NCI-H1092 treated with DMSO at 0.1 percent for 48 hours (cell line): ENCODE data around the gene ANKS1A.
A peak's percentile ranks its signal among the peaks of the same experiment; 100 is the strongest.
"Not testable (repeated sequence)": the region's sequence is repeated elsewhere in the genome, so short reads cannot be mapped to it uniquely, and the experiment has no call there.

Source experiments
- DNase-seq: peaks from one replicate; lab custom pipeline; 2025; lab: John Stamatoyannopoulos, UW

The ANKS1A gene

DNA sequence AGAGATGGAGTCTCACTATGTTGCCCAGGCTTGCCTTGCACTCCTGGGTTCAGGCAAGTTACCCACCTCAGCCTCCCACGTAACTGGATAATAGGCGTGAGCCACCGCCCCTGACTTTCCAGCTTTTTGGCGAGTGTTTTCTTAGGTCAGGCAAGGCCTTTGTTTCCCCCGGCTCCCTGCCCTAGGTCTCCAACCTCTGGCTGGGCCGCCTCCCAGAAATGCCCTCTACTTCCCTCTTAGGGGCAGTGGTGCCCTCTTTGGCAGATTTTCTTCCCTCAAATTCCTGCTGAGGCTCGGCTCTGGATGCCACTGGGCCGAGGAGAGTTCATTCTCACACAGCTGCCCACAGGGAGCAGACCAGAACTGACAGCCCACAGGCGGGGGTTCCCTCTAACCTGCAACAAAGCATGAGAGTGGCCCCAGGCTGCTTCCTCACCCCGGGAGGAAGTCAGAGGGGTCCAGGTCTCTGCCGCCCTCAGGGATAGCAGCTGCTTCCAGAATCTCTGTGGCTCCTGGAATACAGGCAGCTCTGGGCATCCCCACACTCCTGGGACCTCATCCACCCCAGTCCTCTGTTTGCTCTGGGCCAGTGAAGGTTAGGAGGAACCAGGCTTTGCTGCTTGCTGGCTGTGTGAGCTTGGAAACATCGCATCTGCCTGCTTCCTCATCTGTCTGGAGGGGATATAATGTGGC lies 195.6 kb downstream of the ANKS1A start:
- no peak for DNase-seq

DNA sequence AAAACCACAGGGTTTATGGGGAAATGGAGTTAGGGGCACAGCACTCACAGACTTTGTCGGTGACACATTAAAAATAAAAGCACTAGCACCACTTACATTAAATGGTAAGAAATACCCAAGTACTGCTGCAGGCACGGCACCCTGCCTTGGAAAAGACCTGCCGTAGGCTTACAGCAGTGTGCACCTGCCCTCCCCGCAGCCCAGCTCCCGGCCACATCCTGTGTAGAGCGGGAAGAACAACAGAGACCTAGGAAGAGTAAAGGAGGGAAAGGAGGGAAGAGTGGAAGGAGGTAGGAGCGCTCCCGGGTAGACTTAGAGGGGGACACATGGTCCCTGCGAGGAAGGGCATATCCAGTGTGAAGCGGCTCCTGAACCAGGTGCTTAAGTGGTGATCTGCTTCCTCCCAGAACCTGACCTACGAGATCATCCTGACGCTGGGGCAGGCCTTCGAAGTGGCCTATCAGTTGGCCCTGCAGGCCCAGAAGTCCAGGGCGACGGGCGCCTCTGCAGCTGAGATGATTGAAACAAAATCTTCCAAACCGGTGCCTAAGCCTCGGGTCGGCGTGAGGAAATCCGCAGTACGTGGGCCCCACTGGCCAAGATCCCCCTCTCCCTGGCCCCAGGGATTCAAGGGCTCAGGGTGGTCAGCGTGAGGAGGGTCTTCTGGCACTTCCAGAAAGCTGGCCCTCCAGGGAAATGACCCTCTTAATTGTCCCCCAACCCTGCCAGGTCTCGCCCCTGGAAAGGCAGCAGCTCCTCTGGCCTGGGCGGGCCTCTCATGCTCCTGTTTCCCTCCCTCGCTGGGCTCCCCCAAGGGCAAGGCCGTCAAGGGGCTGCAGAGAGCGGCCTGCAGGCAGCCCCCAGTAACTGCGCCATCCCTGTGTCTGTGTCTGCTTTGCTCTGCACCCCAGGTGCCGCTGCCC lies 196.6 kb downstream of the ANKS1A start:
- DNase-seq: no peak

DNA sequence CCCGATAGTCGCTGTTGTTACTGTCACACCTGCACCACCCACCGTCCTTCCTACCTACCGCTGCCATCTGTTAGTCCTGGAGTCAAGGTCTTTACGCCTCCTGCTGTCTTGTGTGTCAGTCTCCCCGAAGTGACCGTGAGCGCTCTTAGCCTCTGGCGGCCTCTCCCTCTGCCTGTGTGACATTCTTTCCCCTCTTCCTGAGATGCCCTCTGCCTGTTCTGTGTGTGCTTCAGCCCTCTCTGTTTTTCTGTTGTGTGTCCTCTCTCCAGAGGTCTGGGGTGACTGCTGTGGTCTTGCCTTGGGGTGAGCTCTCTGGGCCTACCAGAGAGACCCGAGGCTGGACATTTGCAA lies 197.2 kb downstream of the ANKS1A start:
- no peak for DNase-seq

DNA sequence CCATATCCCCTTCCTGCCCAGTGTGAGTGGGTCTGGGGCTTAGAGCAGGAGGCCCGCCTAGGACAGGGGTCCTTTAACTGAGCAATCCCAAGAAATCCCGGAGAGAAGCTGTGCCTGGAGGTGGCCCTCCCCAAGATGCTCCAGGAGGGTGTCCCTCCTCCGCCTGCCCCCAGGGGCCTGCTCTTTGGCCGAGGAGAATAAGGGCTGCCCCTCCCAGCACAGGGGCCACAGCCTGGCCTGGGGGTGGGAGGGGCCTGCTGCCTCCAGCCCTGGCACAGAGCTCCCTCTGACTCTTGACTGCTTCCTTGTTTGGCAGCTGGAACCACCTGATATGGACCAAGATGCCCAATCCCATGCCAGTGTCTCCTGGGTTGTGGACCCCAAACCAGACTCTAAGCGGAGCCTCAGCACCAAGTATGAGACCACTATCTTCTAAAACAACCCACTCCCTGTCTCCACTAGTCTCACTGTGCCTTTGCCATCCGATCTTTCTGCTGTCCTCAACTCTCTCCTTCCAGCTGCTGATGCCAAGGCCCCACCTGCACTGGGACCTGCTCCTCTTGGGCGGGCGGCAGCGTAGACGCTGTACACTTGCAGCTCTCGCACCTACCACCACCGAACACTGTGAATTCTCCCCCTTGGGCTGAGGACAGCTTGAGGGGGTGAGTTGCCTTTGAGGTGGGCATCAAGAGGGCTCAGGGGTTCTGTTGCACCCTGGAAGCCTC lies 197.7 kb downstream of the ANKS1A start:
- no peak for DNase-seq

DNA sequence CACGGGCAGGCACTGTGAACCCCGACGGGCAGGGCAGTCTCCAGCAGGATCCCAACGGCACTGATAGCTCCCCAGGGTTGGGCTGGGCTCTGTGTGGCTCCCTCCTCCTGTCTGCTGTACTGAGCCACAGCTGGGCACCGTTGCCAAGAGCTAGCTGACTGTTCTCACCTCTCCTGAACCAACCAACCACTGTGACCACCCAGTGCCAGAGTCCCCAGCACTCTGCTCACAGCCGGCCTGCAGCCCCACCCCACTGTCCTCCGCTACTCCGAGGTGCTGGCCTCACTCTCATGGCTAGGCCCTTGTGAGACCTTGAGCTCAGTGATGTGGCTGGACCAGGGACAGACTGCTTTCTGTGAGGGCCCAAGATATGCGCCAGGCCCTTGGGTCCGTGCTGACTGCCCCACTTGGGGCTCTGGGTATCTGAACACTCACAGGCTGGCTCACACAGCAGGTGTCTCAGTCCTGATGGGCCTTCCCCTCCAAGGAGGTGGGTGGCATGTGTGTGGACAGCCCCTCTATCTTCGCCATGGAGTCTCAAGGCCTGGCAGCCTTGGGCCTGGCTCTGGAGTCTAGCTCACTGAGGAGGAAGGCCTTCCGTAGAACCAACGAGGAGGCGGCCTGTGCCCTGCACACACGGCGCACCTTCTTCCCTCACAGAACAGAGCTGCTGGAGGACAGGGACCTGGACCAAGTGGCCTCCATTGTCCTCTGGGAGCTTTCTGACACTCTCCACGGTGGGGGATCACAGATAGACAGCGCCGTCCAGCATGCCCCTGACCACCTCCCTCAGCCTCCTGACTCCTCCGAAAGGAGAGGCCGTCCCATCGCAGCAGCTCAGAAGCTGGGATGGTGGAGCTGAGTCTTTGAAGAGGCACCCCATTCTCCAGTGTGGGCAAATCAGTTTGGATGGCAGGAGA lies 198.6 kb downstream of the ANKS1A start:
- DNase-seq: no peak

DNA sequence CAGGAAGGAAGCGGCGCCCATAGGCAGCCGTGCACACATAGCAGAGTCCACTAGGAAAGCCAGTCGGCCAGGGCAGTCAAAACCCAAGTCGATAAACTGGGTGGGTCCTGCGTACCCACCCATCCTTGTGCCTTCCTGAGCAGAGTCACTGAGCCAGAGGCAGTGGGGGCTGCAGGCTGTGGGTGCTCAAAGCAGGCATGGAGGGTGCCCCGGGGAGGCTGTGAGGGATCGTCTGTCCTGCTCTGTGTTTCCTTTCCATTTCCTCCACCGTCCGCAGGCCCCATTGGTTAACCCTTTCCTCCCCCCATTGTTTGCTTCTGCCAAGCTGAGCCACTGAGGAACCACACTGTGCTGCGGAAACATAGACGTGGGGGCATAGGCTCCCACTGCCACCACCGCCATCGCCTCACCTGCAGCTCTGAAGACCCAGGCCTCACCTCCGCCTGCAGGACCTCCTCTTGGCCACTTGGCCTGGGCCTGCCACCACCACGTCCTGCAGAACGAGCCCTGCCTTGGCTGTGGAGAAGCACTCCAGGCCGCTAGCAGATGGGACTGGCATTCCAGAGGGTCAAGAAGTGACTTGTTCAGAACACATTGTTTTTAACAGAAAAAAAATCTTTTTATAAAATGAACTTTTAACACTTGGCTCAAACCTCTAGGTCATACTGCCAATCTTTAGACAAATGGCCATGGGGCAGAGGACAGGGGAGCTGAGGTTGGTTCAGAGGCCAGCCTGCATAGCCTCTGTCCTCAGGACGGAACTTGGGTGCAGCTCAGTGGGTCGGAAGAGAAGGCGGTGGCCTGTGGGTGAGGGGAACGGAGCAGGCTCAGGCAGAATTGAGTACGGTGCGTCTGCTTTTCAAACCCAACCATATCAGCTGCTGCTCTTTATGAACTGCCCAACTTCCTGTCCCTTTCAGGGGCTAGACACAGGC lies 199.5 kb downstream of the ANKS1A start:
- DNase-seq: no peak

DNA sequence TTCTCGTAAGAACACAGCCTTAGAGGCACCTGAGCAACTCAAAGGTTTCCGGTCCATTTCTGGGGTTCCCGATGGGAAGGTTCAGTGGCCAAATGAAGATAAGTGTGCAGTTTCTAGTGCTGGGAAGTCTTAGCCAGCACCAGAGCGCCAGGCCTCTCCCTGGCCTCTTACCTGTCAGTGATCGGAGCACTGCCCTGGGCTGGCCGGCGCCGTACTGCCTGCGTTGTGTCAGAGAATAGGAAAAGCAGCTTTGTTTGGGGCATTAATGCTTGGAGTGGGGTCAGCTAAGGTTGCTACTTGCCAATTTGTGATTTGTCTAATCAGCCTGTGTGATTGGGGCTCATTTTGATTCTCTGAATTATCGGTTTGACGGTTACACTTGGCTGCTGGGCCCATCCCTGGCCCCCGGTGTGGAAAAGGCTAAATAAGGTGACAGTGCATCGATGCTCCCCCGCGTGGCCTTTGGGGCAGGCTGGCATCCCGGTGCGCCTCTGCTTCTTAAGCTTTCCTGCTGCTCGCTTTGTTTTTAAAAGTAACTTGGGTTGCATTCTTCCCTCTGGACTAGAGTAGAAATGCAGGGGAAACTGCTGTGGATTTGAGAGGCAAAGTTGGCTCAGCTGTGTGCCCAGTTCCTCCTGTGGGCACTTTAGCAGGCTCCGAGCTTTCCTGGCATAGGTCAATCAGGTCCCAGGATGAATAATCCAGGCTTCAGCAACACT lies 200.3 kb downstream of the ANKS1A start:
- no peak for DNase-seq

DNA sequence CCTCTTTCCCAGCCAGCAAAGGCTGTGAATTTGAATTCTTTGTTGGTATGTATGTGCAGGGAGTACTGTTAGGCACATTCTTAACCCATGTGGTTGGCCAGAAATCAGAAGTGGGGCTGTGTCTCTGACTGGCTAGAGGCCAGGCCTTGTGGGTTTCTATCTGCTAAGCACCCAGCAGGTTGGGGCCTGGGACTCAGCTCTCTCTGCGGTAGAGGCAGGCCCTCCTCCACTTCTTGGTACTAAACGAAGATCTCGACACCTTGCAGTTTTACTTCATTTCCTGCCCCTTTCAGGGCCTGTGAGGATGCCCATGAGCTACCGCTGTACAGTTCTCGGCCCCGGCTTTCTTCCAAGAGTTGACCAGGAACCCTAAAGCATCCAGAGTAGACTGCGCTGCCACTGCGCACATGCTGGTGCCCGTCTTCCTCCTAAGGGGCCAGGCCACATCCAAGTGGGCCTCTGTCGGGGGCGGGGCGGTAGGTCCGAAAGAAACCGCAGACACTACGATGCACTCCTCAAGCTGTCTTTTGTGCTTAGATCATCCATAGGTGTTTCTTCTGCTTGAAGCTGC lies 201.0 kb downstream of the ANKS1A start:
- DNase-seq: no peak

DNA sequence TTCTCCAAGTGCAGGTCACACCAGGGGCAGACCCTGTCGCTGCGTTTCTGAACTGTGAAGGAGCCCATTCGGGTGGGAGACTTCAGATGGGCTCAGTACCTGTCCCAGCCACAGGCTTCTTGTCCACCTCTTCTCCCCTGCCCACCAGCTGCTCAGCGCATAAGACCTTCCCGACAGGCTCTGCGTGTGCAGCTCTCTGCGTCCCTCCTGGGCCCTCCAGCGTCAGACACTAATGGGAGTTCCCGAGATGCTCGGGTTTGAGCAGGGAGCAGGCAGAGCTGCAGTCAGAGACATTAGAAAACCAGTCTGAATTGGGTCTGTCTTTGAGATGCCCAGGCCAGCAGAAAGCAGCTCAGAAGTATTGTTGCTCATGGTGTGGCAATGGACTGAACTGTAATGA lies 201.7 kb downstream of the ANKS1A start:
- no peak for DNase-seq

DNA sequence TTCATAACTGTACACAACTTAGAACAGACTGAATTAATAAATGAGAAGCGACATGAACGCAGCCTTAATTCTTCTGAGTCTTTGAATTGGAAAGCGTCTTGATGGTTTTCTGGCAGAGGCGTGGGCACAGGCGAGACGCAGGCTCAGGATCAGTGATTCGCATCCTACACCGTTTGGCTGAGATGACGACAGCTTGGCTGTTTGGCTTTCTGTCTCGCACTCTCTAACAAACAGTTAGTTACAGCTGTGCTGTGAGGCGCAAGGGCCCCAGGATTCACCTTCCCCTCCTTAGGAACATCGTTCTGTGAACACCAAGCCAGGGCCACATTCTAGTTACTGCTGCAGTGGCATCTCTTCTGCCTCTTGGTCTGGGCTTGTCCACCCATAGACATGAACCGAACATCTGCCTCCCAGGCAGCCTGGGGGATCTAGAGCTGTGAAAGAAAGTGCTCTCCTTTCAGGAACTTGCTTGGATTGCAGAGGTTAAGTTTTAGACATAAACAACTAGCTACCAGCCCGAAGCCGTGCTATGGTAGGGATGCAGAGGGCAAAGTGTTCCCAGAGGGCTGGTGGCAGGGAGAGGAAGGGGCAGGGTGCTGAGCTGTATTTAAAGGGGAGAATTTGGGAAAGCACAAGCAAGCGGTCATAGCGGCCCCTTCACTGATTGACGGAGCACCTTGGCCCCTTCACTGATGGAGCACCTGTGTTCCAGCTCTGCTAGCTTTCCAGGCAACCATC lies 202.5 kb downstream of the ANKS1A start:
- DNase-seq: no peak

DNA sequence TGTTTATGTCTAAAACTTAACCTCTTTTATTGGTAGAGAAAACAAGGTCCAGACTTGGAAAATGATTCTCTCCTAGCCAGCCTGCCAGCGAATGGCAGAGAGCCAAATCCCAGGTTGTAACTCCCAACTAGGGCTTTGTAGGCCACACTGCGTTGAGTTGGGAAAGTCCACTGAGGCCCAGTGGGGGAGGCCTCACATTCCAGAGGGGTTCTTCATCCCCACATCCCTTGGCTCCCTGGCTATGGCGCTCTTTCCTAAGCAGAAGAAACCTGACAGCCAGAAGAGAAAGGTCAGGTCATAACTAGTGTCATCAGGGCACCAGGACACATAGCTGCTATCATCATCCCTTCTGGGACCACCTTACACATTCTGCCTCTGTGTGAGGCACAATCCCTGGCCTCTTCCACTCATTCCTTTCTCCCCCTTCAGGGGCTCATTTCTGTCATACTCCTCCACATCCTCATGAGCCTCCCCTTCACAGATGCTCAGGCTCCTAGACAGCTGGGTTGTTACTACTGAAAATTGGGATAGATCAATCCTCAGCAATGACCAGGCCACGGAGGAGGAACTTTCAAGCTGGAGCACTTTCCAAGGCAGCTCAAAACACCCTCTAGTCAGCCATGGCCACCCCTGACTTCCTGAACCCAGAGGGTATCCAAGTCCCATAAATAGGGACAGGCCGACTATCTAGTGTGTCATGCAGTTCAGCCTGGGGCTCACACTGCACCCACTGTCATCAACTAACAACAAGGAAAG lies 203.5 kb downstream of the ANKS1A start:
- no peak for DNase-seq

DNA sequence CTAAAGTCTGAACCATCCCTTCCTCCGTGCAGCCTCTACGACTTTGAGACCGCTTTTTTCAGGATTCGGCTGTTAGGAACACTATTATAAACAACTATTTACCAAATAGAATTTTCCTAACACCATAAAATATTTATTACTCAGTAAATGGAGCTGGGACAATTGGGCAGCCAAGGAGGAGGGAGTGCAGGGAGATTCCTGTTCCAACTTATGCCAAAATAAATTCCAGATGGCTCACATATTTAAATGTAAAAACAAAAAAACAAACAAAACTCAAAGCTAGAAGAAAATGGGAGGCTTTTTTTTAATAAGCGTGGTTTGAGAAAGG lies 204.0 kb downstream of the ANKS1A start:
- DNase-seq: no peak

DNA sequence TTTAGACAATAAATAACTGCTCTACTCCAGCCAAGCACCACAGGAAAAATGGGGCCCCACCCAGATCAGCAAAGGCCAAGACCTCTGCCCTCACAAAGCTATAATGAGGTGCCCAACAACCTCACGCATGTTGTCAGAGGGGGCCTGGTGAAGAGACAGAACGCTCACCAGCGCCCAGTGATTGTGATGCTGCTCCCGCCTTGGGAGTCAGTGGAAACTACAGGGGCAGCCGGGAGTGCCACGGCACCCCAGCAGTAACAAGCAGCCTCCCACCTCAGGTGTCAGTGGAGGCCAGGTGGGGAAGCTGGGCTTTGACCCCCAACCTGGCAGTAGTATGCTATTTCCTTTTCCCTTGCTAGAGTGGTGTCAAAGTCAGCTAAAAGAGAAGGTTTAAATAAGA lies 204.7 kb downstream of the ANKS1A start:
- no peak for DNase-seq

DNA sequence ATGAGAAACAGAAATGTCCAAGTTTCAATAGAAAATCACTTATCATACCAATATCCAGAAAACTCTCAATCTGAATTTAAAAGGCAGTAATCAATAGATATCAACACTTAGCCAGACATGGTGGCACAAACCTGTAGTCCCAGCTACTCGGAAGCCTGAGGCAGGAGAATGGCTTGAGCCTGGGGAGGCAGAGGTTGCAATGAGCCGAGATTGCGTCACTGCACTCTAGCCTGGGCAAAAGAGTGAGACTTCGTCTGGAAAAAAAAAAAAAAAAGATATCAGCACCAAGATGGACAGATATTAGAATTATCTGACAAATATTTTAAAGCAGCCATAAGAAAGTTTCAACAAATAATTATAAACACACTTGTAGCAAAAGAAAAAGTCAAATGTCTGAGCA lies 205.1 kb downstream of the ANKS1A start:
- DNase-seq: no peak

DNA sequence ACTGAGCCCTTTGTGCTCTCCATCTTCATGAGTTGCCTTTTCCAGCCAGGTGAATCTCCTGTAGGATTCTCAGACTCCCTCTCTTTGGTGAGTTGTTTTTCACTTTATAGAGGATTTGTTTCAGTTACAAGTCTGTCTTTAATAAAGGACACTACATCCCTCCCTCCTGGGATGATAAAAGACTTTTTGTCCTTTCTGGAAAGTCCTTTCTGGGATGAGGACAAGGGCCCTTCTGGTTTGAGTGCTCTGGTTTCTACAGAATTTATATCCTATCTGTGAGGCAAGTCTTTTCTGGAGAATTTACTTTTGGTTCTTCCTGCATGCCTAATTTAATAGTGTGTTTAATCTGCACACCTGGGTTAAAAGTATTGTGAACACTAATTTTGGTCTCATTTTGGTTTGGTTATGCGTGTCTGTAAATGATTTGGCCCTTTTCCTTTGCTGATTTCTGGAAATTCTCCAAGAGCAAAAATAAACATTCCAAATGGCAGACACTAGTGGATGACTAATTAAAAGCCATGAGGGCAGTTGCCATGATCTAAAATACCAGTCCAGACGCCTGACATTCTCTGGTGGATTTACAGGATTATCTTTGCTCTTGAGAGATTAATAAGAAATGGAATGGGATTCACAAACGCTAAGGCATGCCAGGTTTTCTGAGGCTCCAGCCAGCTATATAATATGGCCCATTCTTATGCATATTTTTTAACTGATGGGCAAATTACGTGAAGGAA lies 207.2 kb downstream of the ANKS1A start:
- DNase-seq: peak; percentile 38

DNA sequence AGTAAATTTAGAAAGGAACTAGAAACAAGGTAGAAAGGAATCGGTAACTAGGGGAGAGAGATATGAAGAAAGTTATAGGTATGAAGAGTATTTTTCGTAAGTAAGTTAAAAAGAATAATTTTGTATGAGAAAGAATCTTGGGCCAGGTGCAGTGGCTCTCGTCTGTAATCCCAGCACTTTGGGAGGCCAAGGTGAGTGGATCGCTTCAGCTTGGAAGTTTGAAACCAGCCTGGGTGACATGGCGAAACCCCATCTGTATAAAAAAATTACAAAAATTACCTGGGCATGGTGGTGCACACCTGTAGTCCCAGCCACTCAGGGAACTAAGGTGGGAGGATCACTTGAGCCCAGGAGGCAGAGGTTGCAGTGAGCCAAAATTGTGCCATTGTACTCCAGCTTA lies 210.1 kb downstream of the ANKS1A start:
- DNase-seq: no peak

DNA sequence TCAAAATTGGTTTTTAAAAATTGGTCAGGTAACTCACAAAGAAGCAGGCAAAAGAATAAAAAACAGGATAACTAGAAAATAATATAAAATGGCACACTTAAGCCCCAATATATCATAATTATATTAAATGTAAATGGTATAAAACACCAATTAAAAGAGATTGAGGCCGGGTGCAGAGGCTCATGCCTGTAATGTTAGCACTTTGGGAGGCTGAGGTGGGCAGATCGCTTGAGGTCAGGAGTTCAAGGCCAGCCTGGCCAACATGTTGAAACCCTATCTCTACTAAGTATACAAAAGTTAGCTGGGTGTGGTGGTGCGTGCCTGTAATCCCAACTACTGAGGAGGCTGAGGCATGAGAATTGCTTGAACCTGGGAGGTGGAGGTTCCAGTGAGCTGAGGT lies 216.0 kb downstream of the ANKS1A start:
- DNase-seq: no peak

DNA sequence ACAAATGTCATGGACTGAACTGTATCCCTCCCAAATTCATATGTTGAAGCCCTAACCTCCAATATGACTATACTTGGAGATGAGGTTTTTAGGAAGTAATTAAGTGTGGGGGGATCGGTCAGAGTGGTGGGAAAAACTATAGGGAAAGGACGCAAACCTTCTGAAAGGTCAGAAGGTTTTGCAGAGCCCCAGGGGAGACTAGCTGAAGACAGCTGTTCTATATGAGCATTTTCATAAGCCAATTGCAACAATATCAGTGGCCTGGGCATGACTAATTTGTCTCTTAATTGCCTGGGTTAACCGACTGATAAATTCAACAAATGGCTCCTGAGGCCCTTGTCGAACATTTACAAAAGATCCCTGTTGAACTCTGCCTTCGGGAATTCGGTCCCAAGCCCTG lies 217.0 kb downstream of the ANKS1A start:
- not testable (repeated sequence) for DNase-seq
